GM18873 (cell line): ENCODE data around the gene SYT1.
A peak's percentile ranks its signal among the peaks of the same experiment; 100 is the strongest.

Experiments
- ATAC-seq: cut with Tn5 transposase; IDR thresholded peaks from one replicate; pipeline ENCODE4 v1.9.1; 2021; ENCODE audit warnings: mild to moderate bottlenecking, moderate library complexity, moderate number of reproducible peaks; ENCODE audit not compliant: unreplicated experiment, low FRiP score

The SYT1 gene

DNA sequence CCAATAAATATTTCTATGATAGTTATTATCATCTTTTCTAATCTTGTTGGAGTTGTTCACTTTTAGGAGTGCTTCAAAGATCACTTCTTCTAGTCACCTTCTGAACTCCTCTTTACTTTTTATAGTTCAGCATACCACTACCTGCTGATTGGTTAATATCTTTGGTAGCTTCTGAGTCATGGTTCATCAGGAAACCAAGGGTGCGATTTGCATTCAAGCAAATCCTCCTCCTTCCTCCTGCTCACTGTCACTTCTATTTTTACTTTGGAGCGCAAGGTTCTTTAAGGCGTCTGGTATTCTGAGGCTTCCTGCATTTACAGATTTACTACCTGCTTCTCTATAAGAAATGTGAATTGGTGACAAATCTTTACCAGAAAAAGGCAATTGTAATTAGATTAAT lies 24.0 kb downstream of the SYT1 start:
- peak; percentile 81 for ATAC-seq

GRCh38 chr12:78891646-78892353 lies 27.2 kb downstream of the SYT1 start:
- no peak for ATAC-seq

DNA sequence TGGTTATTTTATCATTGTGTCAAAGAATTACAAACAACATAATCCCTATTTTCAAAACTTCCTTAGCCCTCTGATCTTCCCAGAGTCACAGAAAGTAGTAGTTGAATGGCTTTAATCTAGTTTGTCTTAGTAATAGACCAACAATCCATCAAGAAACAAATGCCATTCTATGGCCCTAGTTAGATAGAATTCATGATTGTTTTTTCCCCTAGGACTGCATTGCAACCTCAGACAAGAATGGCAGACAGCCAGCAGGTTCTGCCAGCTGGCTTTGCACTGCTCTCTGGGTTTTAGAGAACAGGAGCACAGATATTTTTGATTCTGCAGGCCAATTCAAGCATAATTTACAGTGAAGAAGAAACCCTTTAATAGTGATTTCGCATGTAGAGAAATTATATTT lies 33.8 kb downstream of the SYT1 start:
- ATAC-seq = no peak

DNA sequence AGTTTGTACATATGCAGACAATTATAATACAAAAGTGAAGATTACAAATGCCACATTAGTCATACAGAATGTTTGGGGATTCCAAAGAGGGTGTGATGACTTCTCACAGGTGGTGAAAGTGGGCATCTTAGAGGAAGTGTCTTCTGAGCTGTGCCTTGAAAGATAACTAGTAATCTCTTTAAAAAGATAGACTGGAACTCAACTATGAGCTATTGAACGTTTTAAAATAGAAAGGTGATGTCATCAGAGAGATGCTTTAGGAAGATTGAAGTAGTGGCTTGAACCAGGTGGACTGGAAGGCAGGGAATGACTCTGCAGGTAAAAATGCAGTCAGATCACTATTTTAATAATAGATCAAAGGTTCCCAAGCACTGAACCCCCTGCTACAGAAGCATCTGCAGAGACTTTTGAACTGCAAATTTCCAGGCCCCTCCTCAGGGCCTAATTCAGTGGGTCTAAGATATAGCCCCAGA lies 50.3 kb downstream of the SYT1 start:
- no peak for ATAC-seq

- ATAC-seq = no peak
Measured at GRCh38 chr12:78916845-78917480, 52.4 kb downstream of the SYT1 start.

- no peak for ATAC-seq
Measured at GRCh38 chr12:78917513-78917912, 52.9 kb downstream of the SYT1 start.

GRCh38 chr12:78918268-78918667 lies 53.7 kb downstream of the SYT1 start:
- ATAC-seq = no peak

DNA sequence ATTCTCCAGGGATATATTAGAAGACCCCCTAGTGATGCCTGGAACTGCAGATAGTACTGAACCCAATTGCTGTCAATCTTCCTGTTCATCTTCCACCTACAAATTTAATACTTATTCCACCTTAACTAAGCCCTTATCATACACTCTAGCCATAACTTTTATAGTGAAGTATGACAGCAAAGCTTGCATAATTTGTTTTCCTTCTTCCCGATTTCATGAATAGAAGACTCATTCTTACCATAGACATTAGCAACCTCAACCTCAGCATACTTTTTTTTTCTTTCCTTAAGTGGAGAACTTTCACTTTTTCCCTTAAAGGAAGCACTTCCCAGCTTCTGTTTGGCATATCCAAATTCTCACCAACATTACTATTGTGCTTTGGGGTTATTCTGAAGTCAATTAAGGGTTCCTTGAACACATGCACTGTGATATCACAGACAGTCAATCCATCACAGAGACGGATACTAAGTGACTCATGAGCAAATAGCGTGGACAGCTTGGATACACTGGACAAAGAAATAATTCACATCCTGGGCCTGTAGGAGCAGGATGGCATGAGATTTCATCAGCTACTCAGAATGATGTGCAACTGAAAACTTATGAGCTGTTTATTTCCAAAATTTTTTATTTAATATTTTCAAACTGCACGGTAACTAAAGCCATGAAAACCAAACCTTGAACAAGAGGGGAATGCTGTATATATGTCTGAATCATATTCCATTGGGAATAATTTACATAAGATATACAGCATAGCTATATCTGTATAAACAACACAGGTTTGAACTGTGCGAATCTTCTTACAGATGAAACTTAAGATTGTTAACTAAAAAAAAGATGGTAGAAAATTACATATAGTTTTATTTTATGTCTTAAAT lies 63.9 kb downstream of the SYT1 start:
- no peak for ATAC-seq

- ATAC-seq = no peak
Measured at GRCh38 chr12:78929075-78929418, 64.5 kb downstream of the SYT1 start.

DNA sequence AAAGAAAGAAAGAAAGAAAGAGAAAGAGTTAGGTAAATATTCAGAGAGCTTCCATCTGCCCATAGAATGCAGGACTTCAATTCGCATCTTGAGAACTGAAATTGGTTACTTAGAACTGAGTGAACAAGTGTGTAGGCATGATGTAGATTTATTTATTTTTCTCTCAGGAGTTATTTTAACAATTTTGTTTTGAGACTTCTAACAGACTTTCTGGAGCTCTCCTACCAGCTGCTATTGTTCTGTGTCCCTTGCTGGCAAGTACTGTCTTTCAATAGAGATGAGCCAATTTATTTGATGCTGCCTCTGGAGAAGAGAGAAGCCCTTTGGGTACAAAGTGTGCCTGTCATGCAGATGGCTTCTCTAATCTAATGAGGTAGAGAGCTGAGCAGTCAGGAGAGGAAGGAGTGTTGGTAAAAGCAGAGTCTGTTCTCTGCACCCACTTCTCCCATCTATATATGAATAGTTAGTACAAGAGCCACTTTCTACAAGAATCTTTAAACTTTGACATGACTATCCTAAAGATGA lies 67.0 kb downstream of the SYT1 start:
- ATAC-seq = no peak

- ATAC-seq = no peak
Measured at GRCh38 chr12:78933014-78933413, 68.4 kb downstream of the SYT1 start.

DNA sequence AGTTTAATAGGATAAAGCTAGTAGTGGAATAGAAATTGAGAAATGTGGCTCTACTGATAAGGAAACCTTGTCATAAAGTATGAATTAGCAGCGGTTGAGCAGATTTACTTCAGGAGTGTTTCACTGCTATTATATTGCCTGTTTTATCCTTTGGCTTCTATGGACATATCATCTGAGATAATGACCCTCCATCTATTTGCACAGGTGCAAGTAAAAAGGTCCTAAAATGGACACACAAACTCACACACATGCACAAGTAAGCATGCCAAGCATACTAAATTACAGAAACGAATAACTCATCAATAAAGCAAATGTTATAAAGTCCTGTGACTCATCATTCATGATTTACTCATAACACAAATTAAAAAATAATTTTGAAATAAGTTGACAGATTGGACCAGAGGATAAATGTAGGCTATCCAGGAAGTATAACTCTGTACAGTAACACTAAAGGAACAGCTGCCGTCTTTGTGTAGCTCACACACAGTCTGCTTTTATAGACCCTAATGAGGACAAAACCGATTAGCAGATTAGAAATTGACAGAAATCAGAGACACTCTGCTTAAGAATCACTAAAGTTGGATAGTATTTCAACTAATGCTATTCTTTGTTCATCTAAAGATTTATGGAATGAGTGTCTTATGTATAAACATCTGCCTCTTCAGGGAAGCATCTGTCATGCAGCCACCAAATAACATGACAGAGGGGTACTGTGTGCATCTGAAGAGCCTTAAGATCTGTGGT lies 73.9 kb downstream of the SYT1 start:
- ATAC-seq = no peak

GRCh38 chr12:78949532-78949931 lies 85.0 kb downstream of the SYT1 start:
- ATAC-seq = no peak

GRCh38 chr12:78951803-78952551 lies 87.4 kb downstream of the SYT1 start:
- no peak for ATAC-seq

GRCh38 chr12:78952552-78952929 lies 88.0 kb downstream of the SYT1 start:
- no peak for ATAC-seq

DNA sequence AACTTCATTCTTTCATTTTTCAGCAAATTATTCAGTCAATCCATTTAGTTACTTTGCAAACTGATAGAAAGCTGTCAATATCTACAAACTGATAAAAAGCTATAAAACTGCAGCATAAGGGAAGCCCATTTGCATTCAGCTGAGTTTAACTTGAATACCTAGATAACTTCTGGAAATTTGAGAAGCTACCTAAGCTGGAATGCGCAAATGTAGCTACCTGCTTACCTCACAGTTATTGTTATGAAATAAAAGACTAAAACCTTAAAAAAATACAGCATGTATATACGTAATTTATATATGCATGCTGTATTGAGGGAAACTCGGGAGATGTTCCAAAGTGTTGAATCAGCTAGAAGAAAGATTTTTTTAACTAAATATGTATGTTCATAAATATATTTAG lies 94.4 kb downstream of the SYT1 start:
- no peak for ATAC-seq

GRCh38 chr12:78959556-78959955 lies 95.0 kb downstream of the SYT1 start:
- no peak for ATAC-seq

DNA sequence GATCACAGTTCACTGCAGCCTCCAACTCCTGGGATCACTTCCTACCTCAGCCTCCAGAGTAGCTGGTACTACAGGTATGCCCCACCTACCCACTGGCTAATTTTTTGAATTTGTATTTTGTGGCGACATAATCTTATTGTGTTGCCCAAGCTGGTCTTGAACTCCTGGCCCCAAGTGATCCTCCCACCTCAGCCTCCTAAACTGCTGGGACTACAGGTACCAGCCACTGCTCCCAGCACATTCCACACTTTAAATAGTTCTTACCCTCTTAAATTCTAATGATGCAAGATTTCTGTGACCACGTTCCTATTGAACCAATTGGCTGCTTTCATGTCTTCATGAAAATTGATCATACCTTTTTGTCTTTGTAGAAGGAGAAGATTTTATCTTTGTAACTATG lies 96.6 kb downstream of the SYT1 start:
- ATAC-seq = no peak

DNA sequence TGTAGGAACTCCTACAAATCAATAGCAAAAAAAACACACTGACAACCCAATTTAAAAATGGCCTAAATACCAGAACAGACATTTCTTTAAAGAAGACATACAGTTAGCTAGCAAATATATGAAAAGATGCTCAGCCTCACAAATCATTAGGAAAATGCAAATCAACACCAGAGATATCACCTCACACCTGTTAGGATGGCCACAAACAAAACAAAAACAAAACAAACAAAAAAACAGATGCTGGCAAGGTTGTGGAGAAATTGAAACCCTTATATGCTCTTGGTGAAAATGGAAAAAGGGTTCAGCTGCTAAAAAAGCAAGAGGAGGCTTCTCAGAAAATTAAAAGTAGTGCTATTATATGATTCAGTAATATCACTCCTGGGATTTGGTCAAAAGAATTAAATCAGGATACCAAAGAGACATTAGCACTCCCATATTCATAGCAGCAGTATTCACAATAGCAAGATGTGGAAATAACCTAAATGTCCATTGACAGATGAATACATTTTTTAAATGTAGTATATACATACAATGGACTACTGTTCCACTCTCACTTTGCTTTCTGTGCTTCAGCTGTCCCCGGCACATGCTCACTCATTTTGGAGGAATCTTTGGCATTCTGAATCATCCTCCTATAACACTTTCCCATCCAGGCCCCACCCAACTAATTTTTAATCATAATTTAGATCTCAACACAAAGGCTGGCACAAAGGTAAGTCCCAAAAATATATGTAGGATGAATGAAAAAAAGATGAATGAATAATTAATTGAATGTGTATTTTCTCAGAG lies 99.1 kb downstream of the SYT1 start:
- no peak for ATAC-seq
